GM23338 (cell line): ENCODE data around the gene GALNT13. TPM values are rescaled to one million over a fixed set of nuclear protein-coding genes. Genes with fewer than 3 reads are reported as not detected.
A peak's percentile ranks its signal among the peaks of the same experiment; 100 is the strongest.

Experiments used
- ATAC-seq: fragments of 200-7000 bp; cut with Tn5 transposase; 3 replicates; pipeline ENCODE4 v1.9.1; 2020
- DNase-seq: peaks from one replicate; pipeline ENCODE4 v3.0.0-alpha.2; 2015; ENCODE audit warnings: low spot score
- H2AFZ ChIP-seq: fragments of 200-600 bp; sonication (generic); 2 replicates; pipeline ENCODE4 v1.8.0; 2016; ENCODE audit warnings: antibody characterized with exemption, mild to moderate bottlenecking, moderate library complexity
- H3F3A ChIP-seq: fragments of 200-600 bp; sonication (generic); replicated peaks from 2 replicates; pipeline ENCODE4 v1.8.0; 2017; ENCODE audit warnings: antibody characterized with exemption, mixed run types, low read depth
- H3K27ac ChIP-seq: fragments of 200-600 bp; sonication (generic); 2 replicates; pipeline ENCODE4 v1.6.1; 2016; ENCODE audit warnings: low read depth
- H3K27me3 ChIP-seq: fragments of 200-600 bp; sonication (generic); 2 replicates; pipeline ENCODE4 v1.8.0; 2016; ENCODE audit warnings: mild to moderate bottlenecking, mixed run types, moderate library complexity; ENCODE audit not compliant: insufficient read depth
- H3K36me3 ChIP-seq: fragments of 200-600 bp; sonication (generic); 2 replicates; pipeline ENCODE4 v1.8.0; 2016; ENCODE audit warnings: mild to moderate bottlenecking; ENCODE audit not compliant: insufficient read depth
- H3K4me1 ChIP-seq: fragments of 200-600 bp; sonication (generic); 2 replicates; pipeline ENCODE4 v1.8.0; 2016; ENCODE audit warnings: mild to moderate bottlenecking, moderate library complexity; ENCODE audit not compliant: insufficient read depth
- H3K4me2 ChIP-seq: fragments of 200-600 bp; sonication (generic); 2 replicates; pipeline ENCODE4 v1.7.1; 2017; ENCODE audit warnings: mixed run types
- H3K4me3 ChIP-seq: fragments of 200-600 bp; sonication (generic); 2 replicates; pipeline ENCODE4 v1.6.1; 2016; ENCODE audit warnings: mixed run types
- H3K79me2 ChIP-seq: fragments of 200-600 bp; sonication (generic); replicated peaks from 2 replicates; pipeline ENCODE4 v1.8.0; 2017; ENCODE audit warnings: mild to moderate bottlenecking; ENCODE audit not compliant: insufficient read depth
- H3K9me2 ChIP-seq: fragments of 200-600 bp; sonication (generic); 2 replicates; pipeline ENCODE4 v1.8.0; 2017; ENCODE audit not compliant: insufficient read depth
- H4K20me1 ChIP-seq: fragments of 200-600 bp; sonication (generic); replicated peaks from 2 replicates; pipeline ENCODE4 v1.8.0; 2017; ENCODE audit warnings: mild to moderate bottlenecking; ENCODE audit not compliant: insufficient read depth
- H3K27ac Mint-ChIP-seq: 2 replicates; pipeline ENCODE4 v1.8.0; 2020; ENCODE audit warnings: inconsistent platforms, mild to moderate bottlenecking, moderate library complexity, mixed read lengths
- H3K27me3 Mint-ChIP-seq: 3 replicates; pipeline ENCODE4 v1.8.0; 2022; ENCODE audit warnings: low read depth, mild to moderate bottlenecking, moderate library complexity, mixed read lengths, inconsistent platforms; ENCODE audit not compliant: insufficient read depth, poor library complexity
- H3K36me3 Mint-ChIP-seq: 3 replicates; pipeline ENCODE4 v1.8.0; 2021; ENCODE audit warnings: low read depth, mild to moderate bottlenecking, inconsistent platforms, moderate library complexity, mixed read lengths
- H3K4me1 Mint-ChIP-seq: 3 replicates; pipeline ENCODE4 v1.8.0; 2020; ENCODE audit warnings: mild to moderate bottlenecking, inconsistent platforms, mixed read lengths
- H3K4me3 Mint-ChIP-seq: 3 replicates; pipeline ENCODE4 v1.8.0; 2021; ENCODE audit warnings: moderate library complexity, mild to moderate bottlenecking, inconsistent platforms, mixed read lengths
- H3K9me3 Mint-ChIP-seq: 3 replicates; pipeline ENCODE4 v1.8.0; 2020; ENCODE audit warnings: moderate library complexity, mild to moderate bottlenecking, inconsistent platforms, mixed read lengths
- CREB1 ChIP-seq: fragments of 250-450 bp; sonication (Bioruptor Pico); IDR thresholded peaks from 2 replicates; pipeline ENCODE4 v1.5.0; 2020; ENCODE audit warnings: low read depth, mild to moderate bottlenecking, moderate library complexity
- EZH2 ChIP-seq: fragments of 200-600 bp; sonication (generic); IDR thresholded peaks from one replicate; pipeline ENCODE4 v1.8.0; 2017; ENCODE audit warnings: antibody characterized with exemption, mild to moderate bottlenecking, low read depth; ENCODE audit not compliant: unreplicated experiment
- NANOG ChIP-seq: IDR thresholded peaks from 2 replicates; pipeline ENCODE4 v1.6.1; 2016; ENCODE audit warnings: antibody characterized with exemption, borderline replicate concordance
- ZNF331 ChIP-seq: fragments of 250-450 bp; sonication (Bioruptor Pico); IDR thresholded peaks from 2 replicates; pipeline ENCODE4 v1.5.0; 2020; ENCODE audit warnings: low read depth, mild to moderate bottlenecking, moderate library complexity
- polyA plus RNA-seq: library from polyadenylated mRNA; unstranded; fragments of >200 nt; fragmentation: Nextera tagmentation; extraction: Ambion mirVana; gene quantifications from 2 replicates; pipeline ENCODE4 v1.2.1, GENCODE V29; 2016
- total RNA-seq: library from RNA; depleted of rRNA; stranded (reverse); fragments of >200 nt; shearing (Covaris generic); gene quantifications from 2 replicates; pipeline ENCODE4 v1.2.3, GENCODE V29; 2014
- TF ChIP-seq, protein P1 (sequence below): fragments of 250-450 bp; sonication (Bioruptor Pico); IDR thresholded peaks from 2 replicates; pipeline ENCODE4 v1.5.0; 2020; ENCODE audit warnings: mild to moderate bottlenecking, moderate library complexity
- TF ChIP-seq, protein P2 (sequence below): IDR thresholded peaks from 2 replicates; pipeline ENCODE4 v1.6.1; 2016; ENCODE audit warnings: antibody characterized with exemption

Gene GALNT13
- total and polyA plus RNA-seq, 2 experiments from 2014 or later, result 3.5 to 5.2 TPM

DNA sequence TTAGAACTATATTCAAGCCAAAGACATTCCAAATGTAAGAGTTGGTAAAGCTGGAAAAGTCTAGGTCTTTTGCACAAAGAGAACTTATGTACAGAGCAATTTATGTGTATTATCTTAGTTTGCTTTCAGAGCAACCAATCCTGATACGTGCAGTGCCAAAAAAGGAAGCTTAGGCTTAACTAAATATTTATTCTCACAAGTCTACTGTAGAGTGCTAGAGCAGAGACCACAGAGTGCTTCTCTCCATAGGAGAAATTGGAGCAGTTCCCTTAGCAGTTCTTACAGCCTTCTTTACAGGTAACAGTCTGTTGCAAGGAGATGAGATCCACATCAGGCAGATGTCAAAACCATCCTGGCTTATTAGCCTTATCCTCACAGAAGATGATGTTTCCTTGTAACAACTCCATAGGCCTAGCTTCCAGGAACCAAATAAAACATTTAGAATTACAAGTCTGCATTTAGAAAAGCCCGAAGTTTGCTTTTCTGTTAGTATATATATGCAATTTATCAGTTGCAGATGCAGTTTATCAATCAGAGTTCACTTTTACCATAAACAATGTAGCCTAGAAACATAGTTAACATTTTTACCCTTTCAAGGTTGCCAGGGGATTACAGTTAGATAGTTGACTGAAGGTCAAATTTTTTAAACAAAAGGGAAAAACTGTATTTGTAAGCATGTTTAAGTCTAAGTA lies 576.2 kb downstream of the GALNT13 start:
- Histone ChIP-seq H3K4me1 (no peaks in the 10 kb centered on the region), H2AFZ (no peak overlapping the region), H3K79me2 (no peaks in the 10 kb centered on the region), H3F3A (no peaks in the 10 kb centered on the region), H3K9me2 (no peaks in the 10 kb centered on the region), H3K27me3 (no peaks in the 10 kb centered on the region), H3K4me3 (no peak overlapping the region), H3K36me3 (no peaks in the 10 kb centered on the region), H3K4me2 (no peak overlapping the region), H4K20me1 (no peaks in the 10 kb centered on the region), H3K27ac (no peak overlapping the region)
- DNase-seq (no peak), ATAC-seq (no peak)
- H3K4me1 Mint-ChIP-seq, result no peaks in the 10 kb centered on the region
- H3K4me3 Mint-ChIP-seq, result no peak overlapping the region
- H3K27ac Mint-ChIP-seq, result peak overlapping the region; percentile 19
- no peaks in the 10 kb centered on the region for H3K27me3 Mint-ChIP-seq
- no peaks in the 10 kb centered on the region for H3K9me3 Mint-ChIP-seq
- no peak for TF ChIP-seq EZH2
- TF ChIP-seq, protein P1, sequence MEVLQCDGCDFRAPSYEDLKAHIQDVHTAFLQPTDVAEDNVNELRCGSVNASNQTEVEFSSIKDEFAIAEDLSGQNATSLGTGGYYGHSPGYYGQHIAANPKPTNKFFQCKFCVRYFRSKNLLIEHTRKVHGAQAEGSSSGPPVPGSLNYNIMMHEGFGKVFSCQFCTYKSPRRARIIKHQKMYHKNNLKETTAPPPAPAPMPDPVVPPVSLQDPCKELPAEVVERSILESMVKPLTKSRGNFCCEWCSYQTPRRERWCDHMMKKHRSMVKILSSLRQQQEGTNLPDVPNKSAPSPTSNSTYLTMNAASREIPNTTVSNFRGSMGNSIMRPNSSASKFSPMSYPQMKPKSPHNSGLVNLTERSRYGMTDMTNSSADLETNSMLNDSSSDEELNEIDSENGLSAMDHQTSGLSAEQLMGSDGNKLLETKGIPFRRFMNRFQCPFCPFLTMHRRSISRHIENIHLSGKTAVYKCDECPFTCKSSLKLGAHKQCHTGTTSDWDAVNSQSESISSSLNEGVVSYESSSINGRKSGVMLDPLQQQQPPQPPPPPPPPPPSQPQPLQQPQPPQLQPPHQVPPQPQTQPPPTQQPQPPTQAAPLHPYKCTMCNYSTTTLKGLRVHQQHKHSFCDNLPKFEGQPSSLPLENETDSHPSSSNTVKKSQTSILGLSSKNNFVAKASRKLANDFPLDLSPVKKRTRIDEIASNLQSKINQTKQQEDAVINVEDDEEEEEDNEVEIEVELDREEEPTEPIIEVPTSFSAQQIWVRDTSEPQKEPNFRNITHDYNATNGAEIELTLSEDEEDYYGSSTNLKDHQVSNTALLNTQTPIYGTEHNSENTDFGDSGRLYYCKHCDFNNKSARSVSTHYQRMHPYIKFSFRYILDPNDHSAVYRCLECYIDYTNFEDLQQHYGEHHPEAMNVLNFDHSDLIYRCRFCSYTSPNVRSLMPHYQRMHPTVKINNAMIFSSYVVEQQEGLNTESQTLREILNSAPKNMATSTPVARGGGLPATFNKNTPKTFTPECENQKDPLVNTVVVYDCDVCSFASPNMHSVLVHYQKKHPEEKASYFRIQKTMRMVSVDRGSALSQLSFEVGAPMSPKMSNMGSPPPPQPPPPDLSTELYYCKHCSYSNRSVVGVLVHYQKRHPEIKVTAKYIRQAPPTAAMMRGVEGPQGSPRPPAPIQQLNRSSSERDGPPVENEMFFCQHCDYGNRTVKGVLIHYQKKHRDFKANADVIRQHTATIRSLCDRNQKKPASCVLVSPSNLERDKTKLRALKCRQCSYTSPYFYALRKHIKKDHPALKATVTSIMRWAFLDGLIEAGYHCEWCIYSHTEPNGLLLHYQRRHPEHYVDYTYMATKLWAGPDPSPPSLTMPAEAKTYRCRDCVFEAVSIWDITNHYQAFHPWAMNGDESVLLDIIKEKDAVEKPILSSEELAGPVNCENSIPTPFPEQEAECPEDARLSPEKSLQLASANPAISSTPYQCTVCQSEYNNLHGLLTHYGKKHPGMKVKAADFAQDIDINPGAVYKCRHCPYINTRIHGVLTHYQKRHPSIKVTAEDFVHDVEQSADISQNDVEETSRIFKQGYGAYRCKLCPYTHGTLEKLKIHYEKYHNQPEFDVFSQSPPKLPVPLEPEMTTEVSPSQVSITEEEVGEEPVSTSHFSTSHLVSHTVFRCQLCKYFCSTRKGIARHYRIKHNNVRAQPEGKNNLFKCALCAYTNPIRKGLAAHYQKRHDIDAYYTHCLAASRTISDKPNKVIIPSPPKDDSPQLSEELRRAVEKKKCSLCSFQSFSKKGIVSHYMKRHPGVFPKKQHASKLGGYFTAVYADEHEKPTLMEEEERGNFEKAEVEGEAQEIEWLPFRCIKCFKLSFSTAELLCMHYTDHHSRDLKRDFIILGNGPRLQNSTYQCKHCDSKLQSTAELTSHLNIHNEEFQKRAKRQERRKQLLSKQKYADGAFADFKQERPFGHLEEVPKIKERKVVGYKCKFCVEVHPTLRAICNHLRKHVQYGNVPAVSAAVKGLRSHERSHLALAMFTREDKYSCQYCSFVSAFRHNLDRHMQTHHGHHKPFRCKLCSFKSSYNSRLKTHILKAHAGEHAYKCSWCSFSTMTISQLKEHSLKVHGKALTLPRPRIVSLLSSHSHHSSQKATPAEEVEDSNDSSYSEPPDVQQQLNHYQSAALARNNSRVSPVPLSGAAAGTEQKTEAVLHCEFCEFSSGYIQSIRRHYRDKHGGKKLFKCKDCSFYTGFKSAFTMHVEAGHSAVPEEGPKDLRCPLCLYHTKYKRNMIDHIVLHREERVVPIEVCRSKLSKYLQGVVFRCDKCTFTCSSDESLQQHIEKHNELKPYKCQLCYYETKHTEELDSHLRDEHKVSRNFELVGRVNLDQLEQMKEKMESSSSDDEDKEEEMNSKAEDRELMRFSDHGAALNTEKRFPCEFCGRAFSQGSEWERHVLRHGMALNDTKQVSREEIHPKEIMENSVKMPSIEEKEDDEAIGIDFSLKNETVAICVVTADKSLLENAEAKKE (CRISPR knock-in tag), result no peak
- no peak for TF ChIP-seq ZNF331 (CRISPR knock-in tag)
- no peak for TF ChIP-seq CREB1
- no peak for TF ChIP-seq NANOG
- TF ChIP-seq, protein P2, sequence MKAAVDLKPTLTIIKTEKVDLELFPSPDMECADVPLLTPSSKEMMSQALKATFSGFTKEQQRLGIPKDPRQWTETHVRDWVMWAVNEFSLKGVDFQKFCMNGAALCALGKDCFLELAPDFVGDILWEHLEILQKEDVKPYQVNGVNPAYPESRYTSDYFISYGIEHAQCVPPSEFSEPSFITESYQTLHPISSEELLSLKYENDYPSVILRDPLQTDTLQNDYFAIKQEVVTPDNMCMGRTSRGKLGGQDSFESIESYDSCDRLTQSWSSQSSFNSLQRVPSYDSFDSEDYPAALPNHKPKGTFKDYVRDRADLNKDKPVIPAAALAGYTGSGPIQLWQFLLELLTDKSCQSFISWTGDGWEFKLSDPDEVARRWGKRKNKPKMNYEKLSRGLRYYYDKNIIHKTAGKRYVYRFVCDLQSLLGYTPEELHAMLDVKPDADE, result no peak
- H3K36me3 Mint-ChIP-seq, result no peaks in the 10 kb centered on the region
